HG02642 (cell line): ENCODE results near the gene FKBP10.
"Not testable (repeated sequence)": the region's sequence is repeated elsewhere in the genome, so short reads cannot be mapped to it uniquely, and the experiment has no call there.

Experiments used
- ATAC-seq: cut with Tn5 transposase; IDR thresholded peaks from one replicate; pipeline ENCODE4 v1.9.1; 2021; ENCODE audit warnings: mild to moderate bottlenecking; ENCODE audit not compliant: unreplicated experiment, poor library complexity

The FKBP10 gene, protein sequence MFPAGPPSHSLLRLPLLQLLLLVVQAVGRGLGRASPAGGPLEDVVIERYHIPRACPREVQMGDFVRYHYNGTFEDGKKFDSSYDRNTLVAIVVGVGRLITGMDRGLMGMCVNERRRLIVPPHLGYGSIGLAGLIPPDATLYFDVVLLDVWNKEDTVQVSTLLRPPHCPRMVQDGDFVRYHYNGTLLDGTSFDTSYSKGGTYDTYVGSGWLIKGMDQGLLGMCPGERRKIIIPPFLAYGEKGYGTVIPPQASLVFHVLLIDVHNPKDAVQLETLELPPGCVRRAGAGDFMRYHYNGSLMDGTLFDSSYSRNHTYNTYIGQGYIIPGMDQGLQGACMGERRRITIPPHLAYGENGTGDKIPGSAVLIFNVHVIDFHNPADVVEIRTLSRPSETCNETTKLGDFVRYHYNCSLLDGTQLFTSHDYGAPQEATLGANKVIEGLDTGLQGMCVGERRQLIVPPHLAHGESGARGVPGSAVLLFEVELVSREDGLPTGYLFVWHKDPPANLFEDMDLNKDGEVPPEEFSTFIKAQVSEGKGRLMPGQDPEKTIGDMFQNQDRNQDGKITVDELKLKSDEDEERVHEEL

DNA sequence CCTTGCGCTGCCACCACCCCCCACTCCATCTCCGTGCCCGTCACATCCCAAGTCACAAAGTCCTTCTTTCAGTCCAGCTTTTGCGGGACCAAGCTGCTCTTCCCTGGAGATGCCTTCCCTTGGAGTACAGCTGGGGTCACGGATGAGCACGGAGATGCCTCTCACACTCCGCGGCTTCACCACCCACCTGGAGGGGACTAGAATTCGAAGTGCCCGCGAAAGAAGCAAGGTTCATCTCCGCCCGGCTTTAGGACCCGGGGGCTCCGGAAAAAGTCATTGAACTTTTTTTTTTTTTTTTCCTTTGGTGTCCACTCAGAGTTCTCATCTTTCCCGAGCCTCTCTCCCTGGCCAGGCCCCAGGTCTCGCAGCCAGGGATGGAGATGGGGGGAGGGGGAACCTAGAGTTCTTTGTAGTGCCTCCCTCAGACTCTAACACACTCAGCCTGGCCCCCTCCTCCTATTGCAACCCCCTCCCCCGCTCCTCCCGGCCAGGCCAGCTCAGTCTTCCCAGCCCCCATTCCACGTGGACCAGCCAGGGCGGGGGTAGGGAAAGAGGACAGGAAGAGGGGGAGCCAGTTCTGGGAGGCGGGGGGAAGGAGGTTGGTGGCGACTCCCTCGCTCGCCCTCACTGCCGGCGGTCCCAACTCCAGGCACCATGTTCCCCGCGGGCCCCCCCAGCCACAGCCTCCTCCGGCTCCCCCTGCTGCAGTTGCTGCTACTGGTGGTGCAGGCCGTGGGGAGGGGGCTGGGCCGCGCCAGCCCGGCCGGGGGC, at the start of gene FKBP10:
FKBP10 (plus strand) TSS at position 624 of the 771 bp plus-strand sequence; CDS start at position 655, 31 bp downstream.
- ATAC-seq = no peak

GRCh38 chr17:41763327-41763726, 49.5 kb upstream of the FKBP10 start:
- ATAC-seq = no peak

DNA sequence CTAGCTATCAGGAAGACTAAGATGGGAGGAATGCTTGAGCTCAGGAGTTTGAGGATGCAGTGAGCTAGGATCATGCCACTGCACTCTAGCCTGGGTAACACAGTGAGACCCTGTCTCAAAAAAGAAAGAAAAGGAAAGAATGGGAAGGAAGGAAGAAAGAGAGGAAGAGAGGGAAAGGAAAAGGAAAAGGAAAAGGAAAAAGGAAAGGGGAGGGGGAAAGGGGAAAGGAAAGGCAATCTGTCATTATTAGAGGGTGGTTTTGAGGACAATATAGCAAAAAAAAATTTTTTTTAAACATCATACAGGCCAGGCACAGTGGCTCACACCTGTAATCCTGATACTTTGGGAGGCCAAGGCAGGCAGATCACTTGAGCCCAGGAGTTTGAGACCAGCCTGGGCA, 46.7 kb upstream of the FKBP10 start:
- ATAC-seq = no peak

DNA sequence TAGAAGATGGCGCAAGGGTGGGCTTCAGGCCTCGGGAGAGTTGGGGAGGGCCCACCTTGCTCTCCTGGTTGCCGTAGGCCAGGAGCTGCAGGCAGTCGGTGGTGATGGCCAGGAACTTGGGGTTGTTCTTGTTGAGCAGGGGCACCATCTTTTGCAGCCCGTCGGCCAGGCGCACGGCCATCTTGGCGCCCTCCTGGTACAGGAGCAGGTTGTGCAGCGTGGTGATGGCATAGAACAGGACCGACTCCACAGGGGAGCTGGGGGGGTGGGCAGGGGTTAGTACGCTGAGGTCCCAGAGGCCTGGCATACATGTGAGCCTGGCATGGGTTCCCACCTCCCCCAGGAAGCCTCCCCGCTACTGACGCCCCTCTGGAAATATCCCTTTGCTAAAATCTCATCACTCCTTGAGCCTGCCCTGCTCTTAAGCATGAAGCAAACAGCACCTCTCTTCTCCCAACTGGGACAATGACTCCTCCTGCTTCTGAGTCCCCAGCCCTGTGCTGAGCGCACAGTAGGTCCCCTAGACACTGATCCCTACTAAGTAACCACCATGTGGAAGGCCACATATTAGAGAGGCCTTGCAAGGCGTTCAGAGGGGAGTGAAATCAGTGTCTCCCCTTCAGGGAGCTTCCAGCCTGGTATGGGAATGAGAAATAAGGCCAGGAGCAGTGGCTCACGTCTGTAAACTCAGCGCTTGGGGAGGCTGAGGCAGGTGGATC, 45.3 kb upstream of the FKBP10 start:
- ATAC-seq = no peak

- ATAC-seq = no peak
Observed at GRCh38 chr17:41768682-41769288, 44.0 kb upstream of the FKBP10 start.

DNA sequence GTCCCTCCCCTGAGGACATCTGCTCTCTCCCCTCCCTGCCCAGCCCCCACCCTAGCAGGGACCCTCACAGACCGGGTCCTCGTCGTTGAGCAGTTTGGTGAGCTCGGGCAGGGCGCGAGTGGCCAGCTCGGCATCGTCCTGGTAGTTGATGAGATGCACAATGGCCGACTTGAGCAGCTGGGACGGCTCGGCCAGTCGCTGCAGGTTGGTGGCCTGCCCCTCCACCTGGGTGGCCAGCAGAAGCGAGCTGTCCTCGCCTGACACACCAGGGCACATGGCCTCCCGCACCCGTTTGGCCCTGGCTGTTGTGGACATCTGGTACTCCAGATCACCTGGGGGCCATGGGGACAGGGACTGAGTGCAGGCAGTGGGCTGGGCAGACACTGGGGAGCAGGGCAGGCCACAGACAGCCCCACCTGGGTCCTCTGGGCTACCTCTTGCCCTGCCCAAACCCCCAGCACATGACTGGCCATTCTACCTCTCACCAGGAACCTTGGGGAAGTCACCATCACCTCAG, 43.4 kb upstream of the FKBP10 start:
- ATAC-seq = no peak

DNA sequence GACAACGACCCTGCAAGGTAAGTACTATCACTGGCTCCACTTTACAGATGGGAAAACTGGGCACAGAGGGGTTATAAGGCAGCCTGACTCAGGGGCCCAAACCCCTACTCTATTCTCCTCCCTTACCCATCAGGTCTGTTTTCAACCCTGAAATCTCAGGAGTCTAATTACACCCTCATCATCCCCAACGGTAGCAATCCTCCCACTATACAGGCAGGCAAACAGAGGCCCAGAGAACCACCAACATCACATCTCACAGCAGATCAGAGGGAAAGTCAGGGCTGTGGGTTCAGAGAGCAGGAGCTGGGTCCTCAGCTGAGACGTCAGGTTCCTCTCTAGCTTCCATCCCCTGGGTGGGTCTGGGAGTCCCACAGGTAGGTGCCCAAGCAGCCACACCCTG, 42.8 kb upstream of the FKBP10 start:
- no peak for ATAC-seq

DNA sequence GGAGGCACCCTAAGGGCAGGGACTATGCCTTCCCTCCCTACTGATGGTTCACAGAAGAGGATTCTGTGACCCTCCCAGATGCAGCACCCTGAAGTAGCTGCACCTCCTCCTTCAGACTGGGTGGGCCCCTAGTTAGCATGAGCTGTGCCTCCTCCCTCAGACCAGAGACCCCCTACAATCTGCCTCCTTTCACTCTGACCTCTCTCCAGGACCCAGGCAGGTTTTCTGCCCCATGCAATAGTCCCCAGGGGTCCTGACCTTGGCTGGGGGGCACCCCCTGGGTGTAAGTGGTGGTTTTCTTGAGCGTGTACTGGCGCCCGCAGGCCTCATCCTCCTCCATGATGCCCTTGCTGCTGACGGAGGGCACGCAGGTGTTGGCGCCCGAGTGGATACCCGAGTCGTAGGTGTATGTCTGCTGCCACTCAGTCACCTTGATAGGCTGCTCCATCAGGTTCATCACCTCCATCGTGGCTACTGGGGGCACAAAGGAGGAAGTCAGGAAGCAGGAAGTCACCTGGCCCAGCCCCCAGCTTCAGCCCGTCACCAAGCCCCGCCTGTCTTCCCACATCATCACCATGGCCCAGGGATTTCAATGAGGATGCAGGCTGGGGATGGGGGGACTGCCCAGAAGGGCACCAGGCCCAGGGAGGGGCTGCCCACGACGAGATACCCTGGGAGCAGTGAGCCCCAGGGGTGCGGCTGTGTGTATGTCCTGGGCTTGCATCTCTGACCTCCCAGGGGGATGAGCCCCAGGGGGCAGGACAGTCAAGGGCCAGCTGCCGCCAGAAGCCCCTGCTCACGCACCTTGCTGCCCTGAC, 41.2 kb upstream of the FKBP10 start:
- no peak for ATAC-seq

GRCh38 chr17:41772218-41772585, 40.6 kb upstream of the FKBP10 start:
- ATAC-seq = no peak

DNA sequence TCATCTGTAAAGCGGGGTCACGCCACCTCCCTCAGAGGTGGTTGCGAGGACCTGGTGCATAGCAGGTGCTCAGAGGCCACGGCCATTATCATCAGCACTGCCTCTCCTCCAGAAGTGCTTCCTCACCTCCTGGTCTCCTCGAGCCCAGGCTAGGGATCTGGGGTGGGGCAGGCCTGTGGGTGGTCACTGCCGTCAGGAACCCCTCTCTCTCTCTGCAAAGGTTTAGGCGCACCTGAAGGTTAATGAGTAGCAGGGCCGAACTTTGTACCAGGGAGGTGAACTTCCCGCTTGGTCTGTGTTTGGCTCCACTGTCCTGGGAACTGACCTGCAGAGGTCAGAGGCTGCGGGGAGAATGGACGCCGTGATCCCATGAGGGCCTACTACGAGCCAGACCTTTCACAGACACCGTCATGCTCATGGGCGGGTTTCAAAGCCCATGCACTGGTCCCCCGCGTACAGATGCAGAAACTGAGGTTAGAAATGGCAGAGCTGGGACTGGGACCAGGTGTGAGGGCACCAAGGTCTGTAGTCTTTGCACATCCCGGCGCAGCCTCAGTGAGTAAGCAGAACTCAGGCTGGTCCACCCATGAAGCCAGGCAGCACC, 40.1 kb upstream of the FKBP10 start:
- ATAC-seq = no peak

DNA sequence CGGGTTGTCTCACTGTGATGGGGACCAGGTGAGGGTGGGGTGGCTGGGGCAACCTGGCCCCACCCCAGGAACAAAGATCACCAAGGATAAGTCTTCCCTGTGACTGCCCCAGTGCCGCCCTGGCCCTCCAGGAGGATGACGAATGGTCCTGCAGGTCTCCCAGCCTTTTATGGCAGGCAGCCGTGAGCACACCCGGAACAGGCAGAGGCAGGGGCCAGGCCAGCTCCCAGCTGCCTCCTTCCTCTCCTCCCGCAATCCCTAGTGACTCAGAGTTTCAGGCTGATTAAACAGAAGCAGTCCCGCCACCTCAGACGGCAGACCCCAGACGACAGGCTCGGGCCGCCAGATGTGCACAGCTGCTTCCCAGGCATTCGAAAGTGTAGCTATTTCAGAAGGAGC, 39.6 kb upstream of the FKBP10 start:
- no peak for ATAC-seq

DNA sequence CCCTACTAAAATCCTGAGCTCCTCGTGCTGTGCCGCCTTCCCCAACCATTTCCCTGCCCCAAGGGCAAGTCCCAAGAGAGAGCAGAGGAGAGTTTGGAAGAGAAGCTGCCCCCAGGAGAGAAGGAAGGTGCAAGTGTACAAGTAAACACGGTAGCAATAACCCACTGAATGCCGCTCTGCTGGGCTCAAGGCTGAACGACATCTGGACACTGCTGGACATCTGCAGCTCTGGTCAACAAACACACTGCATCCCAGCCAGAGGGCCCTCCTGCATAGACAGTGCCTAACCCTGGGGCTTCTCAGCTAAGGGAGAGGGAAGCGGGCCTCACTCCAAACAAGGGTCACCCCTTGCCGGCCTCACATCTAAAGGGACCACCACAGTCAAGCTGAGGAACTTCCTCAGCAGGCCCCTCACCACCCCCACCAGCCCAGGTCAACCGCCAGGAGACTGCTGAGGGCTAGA, 39.0 kb upstream of the FKBP10 start:
- ATAC-seq = no peak

DNA sequence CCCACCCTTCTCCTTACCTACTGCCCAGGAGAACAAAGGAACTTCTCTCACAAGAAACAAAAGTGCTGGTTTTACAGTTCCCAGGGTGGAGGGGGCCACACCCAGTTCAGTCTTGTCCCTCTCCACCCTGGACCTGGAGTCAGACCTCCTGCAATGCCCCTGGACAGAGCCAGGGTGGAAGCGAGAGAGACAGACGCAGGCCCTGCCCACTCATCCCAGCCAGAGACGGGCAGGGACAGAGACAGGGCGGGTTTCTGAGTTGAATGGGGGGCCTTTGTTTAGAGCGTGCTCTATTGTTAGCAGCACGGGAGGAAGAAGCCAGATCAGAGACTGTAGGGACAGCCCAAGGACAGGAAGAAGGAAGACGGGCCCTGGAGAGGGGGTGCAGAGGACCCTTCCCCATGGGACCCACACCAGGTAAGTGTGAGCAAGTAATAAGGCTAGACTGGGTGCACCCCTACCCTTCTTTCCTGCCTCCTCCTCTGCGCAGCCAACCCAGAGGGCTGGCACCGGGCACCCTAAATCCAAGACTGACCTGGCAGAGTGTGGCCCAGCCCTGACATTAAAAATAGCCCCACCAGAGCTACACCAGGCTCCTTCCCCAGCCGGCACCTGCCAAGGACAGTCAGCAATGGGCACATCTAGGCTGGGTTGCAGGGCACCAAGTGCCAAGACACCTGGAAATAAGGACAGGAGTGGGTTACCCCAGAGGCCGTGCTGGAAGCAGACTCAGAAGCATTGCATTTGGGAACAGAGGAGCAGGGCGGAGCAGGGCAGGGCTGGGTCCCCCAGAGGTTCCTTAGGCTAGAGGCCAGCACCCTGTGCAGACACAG, 37.2 kb upstream of the FKBP10 start:
- no peak for ATAC-seq

- ATAC-seq = not testable (repeated sequence)
Observed at GRCh38 chr17:41776262-41776900, 36.4 kb upstream of the FKBP10 start.

GRCh38 chr17:41777157-41777573, 35.6 kb upstream of the FKBP10 start:
- ATAC-seq = no peak

DNA sequence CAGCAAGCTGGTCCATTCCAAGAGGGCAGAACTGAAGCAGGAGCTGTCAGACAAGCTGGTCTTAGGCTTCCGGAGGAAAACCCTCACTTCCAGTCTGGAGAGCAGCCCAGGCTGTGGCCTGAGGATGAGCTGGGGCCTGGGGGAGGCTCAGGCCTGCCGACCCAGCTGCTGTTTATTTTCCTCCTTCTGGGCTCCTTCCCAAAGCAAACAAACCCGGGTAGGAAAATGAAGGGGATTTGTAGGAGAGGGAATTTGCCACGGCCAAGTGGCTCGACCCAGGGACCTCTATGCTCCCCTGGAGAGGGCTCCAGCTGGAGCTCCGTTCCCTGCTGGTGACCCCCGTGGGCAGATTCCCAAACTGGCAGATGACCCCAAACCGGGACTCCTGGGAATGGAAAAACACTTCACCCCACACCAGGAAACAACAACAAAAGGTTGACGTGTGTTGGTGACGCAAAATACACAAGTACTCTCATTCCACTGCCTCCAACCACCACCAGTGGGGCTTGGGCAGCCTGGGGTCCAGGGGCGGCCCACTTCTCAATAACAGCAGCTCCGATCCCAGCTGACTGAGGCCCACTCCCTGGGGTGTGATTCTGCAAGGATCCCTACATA, 35.1 kb upstream of the FKBP10 start:
- no peak for ATAC-seq

DNA sequence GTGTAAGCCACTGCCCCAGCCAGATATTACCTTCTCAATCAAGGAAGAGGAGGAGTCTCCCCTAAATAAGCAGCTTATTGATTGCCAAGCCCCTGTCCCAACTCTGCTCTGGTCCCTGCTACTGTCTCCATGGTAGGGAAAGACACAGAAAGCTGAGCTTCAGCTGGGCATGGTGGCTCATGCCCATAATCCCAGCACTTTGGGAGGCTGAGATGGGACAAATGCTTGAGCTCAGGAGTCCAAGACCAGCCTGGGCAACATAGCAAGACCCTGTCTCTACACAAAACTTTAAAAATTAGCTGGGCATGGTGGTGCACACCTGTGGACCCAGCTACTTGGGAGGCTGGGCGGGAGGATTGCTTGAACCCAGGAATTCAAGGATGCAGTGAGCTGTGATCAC, 32.9 kb upstream of the FKBP10 start:
- no peak for ATAC-seq
